Stimulated activated CD4-positive, alpha-beta T cell treated with anti-CD3 and anti-CD28 coated beads, Interleukin-1b, Interleukin-23, amount 100 ng/mL, for 48 hours (primary cell): ENCODE data around the gene SVEP1.
"Not testable (repeated sequence)": the region's sequence is repeated elsewhere in the genome, so short reads cannot be mapped to it uniquely, and the experiment has no call there.

Experiments used
- DNase-seq: peaks from one replicate; pipeline ENCODE4 v3.0.0-alpha.2; 2020

Gene SVEP1

DNA sequence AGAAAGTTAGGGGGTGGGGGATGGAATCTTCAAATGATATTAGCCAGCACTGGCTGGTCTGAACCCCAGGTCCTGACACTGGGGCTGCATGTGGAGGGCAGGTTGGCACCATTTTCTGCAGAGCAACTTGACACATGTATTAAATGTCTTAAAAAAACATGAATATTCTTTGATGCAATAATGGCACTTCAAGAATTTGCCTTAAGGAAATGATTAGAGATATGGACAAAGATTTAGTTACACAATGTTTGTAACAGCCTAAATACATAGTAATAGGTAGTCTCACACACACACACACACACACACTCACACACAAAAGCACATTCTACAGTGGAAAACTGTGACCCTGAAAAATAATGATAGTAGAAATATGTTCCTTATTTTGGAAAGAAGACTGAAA is 3.6 kb downstream of the SVEP1 start:
- no peak for DNase-seq

DNA sequence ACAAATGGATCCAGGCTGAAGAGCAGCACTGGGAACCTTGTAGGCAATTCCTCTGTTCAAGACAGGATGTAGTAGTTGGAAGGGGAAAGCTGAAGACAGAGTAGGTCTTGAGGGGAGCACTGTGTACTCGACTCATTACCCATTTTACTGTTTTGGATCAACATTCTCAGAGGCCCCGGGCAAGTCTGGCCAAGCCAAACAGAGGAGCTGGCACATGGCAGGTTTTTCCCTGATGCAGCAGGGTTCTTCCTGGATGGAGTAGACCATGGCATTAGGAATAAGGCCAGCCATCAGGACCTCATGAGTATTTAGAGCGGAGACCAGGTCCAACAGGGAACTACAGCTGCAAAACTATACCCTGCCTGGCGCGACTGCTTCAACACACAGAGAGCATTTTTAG is 4.4 kb downstream of the SVEP1 start:
- no peak for DNase-seq

DNA sequence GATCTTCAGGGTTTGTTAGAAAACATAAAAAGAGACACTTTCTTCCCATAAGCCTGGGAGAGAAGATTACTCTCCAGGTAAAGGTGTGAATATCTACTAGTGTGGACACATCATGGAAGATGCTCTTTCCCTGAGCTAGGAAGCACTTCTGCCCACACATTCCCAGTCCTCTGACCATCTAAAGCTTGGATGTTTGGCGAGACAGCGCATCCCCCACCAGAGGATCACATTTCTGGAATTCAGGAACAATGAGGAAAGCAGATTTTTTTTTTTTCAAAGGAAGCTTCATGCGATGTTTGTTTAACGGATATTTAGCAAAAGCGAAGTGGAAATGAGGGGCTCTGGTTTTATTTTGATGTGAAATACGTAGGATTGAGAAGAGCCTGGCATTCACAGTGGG is 6.2 kb downstream of the SVEP1 start:
- no peak for DNase-seq

DNA sequence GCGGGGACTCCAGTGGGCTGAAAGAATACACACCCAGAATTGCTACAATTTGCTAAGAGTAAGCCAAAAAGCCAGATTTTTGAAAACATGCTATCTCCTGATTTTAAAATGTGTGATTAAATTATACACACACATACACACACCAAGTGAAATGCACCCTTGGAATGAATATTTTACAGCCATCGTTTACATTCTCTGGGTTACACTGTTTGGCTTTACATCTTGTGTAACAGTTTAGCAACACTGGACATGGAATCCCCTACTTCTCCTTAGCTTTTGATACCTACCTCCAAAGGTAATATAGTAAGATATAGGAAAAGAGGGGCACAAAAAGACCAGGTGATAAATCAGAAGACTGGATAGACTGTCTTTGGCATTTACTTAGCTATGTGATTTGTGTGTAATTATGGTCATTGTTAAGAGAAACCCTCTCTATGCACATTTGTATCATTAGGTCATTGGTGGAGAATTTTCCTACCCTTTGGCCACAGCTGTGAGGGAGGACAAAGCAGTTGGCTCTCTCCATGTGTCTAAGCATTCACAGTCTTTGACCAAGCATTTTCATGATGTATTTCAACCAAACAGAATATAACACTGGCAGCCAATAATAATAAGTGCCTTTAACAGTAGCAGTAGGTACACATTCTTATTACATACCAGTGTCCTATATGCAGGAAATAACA is 7.6 kb downstream of the SVEP1 start:
- DNase-seq: no peak

GRCh38 chr9:110566156-110566555 is 13.4 kb downstream of the SVEP1 start:
- DNase-seq: no peak

- no peak for DNase-seq
Observed at GRCh38 chr9:110561826-110562225, 17.7 kb downstream of the SVEP1 start.

- DNase-seq: no peak
Observed at GRCh38 chr9:110559869-110560268, 19.7 kb downstream of the SVEP1 start.

DNA sequence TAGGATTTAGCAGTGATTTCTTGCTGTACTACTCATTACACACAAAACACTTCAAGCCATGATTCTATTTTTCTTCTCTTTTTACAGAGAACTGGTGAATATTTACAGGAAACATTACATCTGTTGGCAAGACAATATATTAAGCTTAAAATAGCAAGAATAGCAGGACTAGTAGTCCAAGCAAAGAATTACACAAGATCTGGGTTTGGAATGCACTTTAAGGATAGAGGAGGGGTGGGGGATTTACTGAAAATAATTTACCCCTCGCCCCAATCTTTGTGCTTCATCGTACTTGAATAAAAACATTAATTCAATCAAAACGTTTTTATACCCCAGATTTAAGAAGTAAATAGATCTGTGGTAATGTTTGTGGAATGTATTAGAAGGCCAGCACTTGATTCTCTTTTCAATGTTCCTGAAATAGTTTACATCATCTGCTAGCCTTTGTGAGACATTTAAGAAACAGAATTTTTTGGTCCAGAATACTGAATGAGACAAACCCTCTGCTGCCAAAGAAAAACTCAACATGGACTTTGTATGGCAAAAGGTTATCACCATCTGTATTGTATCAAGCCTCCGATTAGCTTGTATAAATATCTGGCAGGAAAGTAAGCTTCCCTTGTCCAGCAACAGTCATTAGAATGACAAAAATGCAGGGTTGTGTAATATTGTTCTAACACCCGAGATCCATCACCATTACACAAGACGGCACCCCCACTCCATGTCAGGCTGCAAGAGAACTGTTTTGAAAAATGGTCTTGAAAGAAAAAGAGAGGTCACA is 23.8 kb downstream of the SVEP1 start:
- DNase-seq: no peak

- DNase-seq: no peak
Observed at GRCh38 chr9:110546411-110546871, 33.1 kb downstream of the SVEP1 start.

GRCh38 chr9:110545705-110546104 is 33.8 kb downstream of the SVEP1 start:
- DNase-seq: no peak

- no peak for DNase-seq
Observed at GRCh38 chr9:110543631-110544051, 35.9 kb downstream of the SVEP1 start.

DNA sequence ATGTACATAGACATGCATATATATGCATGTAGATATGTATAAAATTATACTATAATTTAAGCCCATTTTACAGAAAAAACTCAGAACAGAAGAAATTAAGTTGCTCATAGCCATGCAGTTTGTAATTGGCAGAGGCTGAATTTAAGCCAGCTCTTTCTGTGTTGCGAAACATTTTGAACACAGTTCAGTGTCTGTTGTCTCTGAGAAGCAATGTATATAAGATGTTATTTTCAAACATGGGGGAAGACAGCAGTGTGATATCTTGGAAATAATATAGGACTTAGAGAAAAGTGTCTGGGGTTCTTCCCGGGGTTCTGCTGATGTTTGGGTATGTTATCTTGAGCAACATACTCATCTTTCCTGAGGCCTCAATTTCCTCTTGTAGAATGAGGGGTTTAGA is 37.6 kb downstream of the SVEP1 start:
- DNase-seq: no peak

- DNase-seq: no peak
Observed at GRCh38 chr9:110538647-110539041, 40.9 kb downstream of the SVEP1 start.

- DNase-seq: no peak
Observed at GRCh38 chr9:110537841-110538646, 41.5 kb downstream of the SVEP1 start.

DNA sequence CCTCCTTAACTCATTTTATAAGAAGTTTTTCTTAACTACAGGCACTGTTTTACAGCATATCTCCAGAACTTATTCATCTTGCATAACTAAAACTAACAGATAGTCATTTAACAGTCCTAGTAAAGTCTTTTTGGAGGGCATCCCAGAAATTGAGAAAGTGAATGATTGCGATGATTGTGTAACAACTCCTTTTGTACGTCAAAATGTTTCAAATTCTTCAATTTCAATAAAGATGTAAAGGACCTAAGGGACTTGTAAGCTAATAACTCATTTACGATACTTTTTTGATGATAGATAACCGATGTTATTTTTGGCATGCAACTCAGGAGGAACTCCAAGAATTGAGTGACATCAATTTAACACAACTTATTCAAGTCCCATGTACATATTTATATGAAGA is 42.7 kb downstream of the SVEP1 start:
- no peak for DNase-seq

DNA sequence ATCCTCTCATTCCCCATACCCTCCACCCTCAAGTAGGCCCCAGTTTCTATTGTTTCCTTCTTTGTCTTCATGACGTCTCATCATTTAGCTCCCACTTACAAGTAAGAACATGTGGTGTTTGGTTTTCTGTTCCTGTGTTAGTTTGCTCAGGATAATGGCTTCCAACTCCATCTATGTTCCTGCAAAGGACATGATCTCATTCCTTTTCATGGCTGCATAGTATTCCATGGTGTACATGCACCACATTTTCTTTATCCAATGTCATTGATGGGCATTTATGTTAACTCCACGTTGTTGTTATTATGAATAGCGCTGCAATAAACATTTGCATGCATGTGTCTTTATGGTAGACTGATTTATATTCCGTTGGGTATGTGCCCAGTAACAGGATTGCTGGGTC is 45.4 kb downstream of the SVEP1 start:
- not testable (repeated sequence) for DNase-seq

- DNase-seq: no peak
Observed at GRCh38 chr9:110532908-110533665, 46.5 kb downstream of the SVEP1 start.

- no peak for DNase-seq
Observed at GRCh38 chr9:110531776-110532175, 47.8 kb downstream of the SVEP1 start.

GRCh38 chr9:110531241-110531640 is 48.3 kb downstream of the SVEP1 start:
- not testable (repeated sequence) for DNase-seq

DNA sequence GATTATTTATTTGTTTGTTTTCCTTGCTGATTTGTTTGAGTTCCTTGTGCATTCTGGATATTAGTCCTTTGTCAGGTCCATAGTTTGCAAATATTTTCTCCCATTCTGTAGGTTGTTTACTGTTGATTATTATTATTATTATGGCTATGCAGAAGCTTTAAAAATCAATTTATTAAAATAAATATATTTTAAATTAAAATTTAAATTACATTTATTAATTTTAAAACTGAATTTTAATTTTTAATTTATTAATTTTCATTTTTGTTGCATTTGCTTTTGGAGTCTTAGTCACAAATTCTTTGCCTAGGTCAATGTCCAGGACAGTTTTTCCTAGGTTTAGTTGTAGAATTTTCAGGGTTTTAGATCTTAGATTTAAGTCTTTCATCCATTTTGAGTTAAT is 50.9 kb downstream of the SVEP1 start:
- no peak for DNase-seq

DNA sequence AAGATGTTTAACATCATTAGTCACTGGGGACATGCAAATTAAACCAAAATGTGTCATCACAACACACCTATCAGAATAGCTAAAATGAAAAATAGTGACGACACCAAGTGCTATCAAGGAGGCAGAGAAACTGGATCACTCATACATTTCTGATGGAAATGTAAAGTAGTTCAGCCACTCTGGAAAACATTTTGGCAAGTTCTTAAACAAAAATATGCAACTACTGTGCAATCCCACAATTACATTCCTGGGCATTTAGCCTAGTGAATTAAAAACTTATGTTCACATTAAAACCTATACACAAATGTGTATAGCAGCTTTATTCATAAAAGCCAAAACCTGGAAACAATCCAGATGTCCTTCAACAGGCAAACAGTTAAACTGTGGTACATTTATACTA is 53.1 kb downstream of the SVEP1 start:
- no peak for DNase-seq

GRCh38 chr9:110521206-110521605 is 58.3 kb downstream of the SVEP1 start:
- no peak for DNase-seq
